Measurements from ENCODE around the gene TAS1R1. TPM values are rescaled to one million over a fixed set of nuclear protein-coding genes. Genes with fewer than 3 reads are reported as not detected.

The TAS1R1 gene
- total and polyA plus RNA-seq, 10 of the 15 experiments (the other 5 are each of a cell fraction or from before 2014, with no cell fraction given), result 0.03 to 0.06 (median 0.04) TPM; not detected in 7

- DNase-seq (ENCODE audit: low read depth, low spot score) (no peak), FAIRE-seq (no peak), ATAC-seq (no peak)
- H3K9me3 ChIP-seq (replicated peaks; ENCODE audit: control insufficient read depth, insufficient read depth, low read length), result no peaks in the 10 kb centered on the region
- no peaks in the 10 kb centered on the region for H3K79me2 ChIP-seq (ENCODE audit: control insufficient read depth, insufficient read depth, low read length)
- H4K20me1 ChIP-seq (ENCODE audit: control insufficient read depth, insufficient read depth), result no peaks in the 10 kb centered on the region
- no TSS peak for BruUV-seq (replicated peaks)
- H3K36me3 ChIP-seq (ENCODE audit: control insufficient read depth in 2 of 2, insufficient read depth in 2 of 2, low read length in 1 of 2), result peaks cover 28 to 39% of the 10 kb centered on the region in 2 experiments
- no peak overlapping the region for H3K4me3 ChIP-seq
- ChIA-PET CTCF (interaction anchor here (0.7 kb wide), 1 partner anchor 157 kb away, joined by 3 read pairs; no protein-coding TSS in a partner anchor), POLR2A (no interaction called here), RAD21 (ENCODE audit: unreplicated experiment) (no interaction called here), SMC1A (ENCODE audit: uncharacterized antibody, unreplicated experiment) (no interaction called here)
- H2AFZ ChIP-seq (ENCODE audit: control insufficient read depth, low read depth, low read length), result no peak overlapping the region
- 89% methylated on average over 7 of the region's 7 CpGs for WGBS (ENCODE audit: insufficient coverage, insufficient replicate concordance, low lambda C conversion rate, missing lambda C conversion rate)
- in situ Hi-C loops (cut with MboI) (no loop called here), intact Hi-C loops (cut with micrococcal nuclease; ENCODE audit: unreplicated experiment) (no loop called here)
- no peak overlapping the region for H3K9ac ChIP-seq (ENCODE audit: control insufficient read depth, insufficient read depth, low read length)
- no peak overlapping the region for H3K27ac ChIP-seq (ENCODE audit: control insufficient read depth, insufficient read depth)
- TF ChIP-seq POU2F2 (IDR thresholded peaks at IDR 0.05; ENCODE audit: borderline replicate concordance, low read depth, low read length) (no peak), KAT2A (conservative IDR thresholded peaks at IDR 0.05; ENCODE audit: control insufficient read depth, low read depth, low read length) (no peak), NR2F1 (conservative IDR thresholded peaks at IDR 0.05) (no peak), REST (IDR thresholded peaks at IDR 0.05; ENCODE audit: low read depth, low read length) (no peak), MXI1 (IDR thresholded peaks at IDR 0.05; ENCODE audit: low read depth, low read length) (no peak), CHD1 (IDR thresholded peaks at IDR 0.05; ENCODE audit: low read depth, low read length) (no peak), RAD21 (IDR thresholded peaks at IDR 0.05; ENCODE audit: insufficient read depth, low read depth, low read length) (no peak), USF2 (IDR thresholded peaks at IDR 0.05; ENCODE audit: borderline replicate concordance, low read depth, low read length) (no peak), BCLAF1 (IDR thresholded peaks at IDR 0.05) (no peak)
- H3K4me1 ChIP-seq (ENCODE audit: control insufficient read depth, insufficient read depth, low read length), result no peaks in the 10 kb centered on the region
- H3K27me3 ChIP-seq (replicated peaks in 1 of 2; ENCODE audit: control insufficient read depth in 2 of 2, insufficient read depth in 2 of 2, low read length in 1 of 2), result no peaks in the 10 kb centered on the region
- no peak overlapping the region for H3K4me2 ChIP-seq (ENCODE audit: control insufficient read depth, insufficient read depth)
Observed at GRCh38 chr1:6528492-6528891, 26.6 kb upstream of the TAS1R1 start.

All from GM12878 (cell line).